K562 (cell line): ENCODE measurements around the gene ROBO2.

ENCODE experiments used
- CHCHD3 ChIP-seq: fragments of 250-450 bp; sonication (Bioruptor Pico); IDR thresholded peaks from 2 replicates; pipeline ENCODE4 v2.1.2; 2022; ENCODE audit warnings: mild to moderate bottlenecking
- CTCF ChIP-seq, 3 experiments: IDR thresholded peaks in 2 of 3; conservative IDR thresholded peaks in 1 of 3; 2 replicates each; pipeline ENCODE4 v1.5.1; 2011 to 2012; ENCODE audit warnings: low read length in 3 of 3, mild to moderate bottlenecking in 3 of 3, control low read depth in 2 of 3, improper control_type of control experiment in 1 of 3, inconsistent platforms in 1 of 3, low read depth in 1 of 3, mixed read lengths in 1 of 3, moderate library complexity in 1 of 3; ENCODE audit not compliant: insufficient read depth in 2 of 3
- EP300 ChIP-seq: IDR thresholded peaks from 2 replicates; pipeline ENCODE4 v1.6.1; 2012; ENCODE audit warnings: low read length, improper control_type of control experiment
- TAF1 ChIP-seq: IDR thresholded peaks from 2 replicates; pipeline ENCODE4 v1.6.1; 2011; ENCODE audit warnings: mild to moderate bottlenecking, low read length, moderate library complexity; ENCODE audit not compliant: insufficient read depth, control insufficient read depth, severe bottlenecking; ENCODE audit errors: extremely low read depth

DNA sequence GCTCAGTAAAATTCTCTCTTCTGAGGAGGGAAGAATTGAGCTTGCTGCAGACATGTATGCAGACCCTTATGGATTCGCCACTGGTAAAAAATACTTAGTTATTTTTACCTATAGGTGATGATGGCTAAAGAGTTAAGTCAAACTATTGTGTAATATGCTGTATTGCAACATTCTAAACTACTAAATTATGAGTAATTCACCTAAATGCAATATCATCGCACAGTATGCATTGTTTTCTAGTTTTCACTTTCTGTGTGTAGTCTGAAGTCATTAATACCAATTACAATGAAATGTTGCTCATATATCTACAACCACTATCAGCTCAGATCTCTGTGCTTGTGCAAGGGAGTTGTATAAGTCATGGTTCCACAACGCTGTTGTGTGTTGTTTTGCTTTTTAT is 48.7 kb upstream of the ROBO2 start:
- TF ChIP-seq TAF1 = no peak
- no peak for TF ChIP-seq EP300
- TF ChIP-seq CHCHD3 = no peak
- no peak for TF ChIP-seq CTCF (IDR thresholded peaks at IDR 0.05 in 2 of 3, conservative IDR thresholded peaks at IDR 0.05 in 1 of 3; ENCODE audit: insufficient read depth in 2 of 3, low read depth in 1 of 3, low read length in 3 of 3)
